NOMO-1 treated with dmso at 0.1 percent for 144 hours (cell line): Measurements from ENCODE around the gene FBXO40.
"Not testable (repeated sequence)": the region's sequence is repeated elsewhere in the genome, so short reads cannot be mapped to it uniquely, and the experiment has no call there.

Source experiments
- DNase-seq: peaks from one replicate; lab custom pipeline; 2025; ENCODE audit not compliant: unreplicated experiment; lab: John Stamatoyannopoulos, UW

Gene FBXO40

GRCh38 chr3:121592856-121593702 is at the start of gene FBXO40:
TSS of gene FBXO40 (plus strand) at chr3:121593379. CDS start at chr3:121620576, 27,197 bp downstream.
- no peak for DNase-seq

GRCh38 chr3:121545049-121545573 is 48.1 kb upstream of the FBXO40 start:
- no peak for DNase-seq

GRCh38 chr3:121545574-121546455 is 47.4 kb upstream of the FBXO40 start, which contains the start of gene POLQ:
TSS of gene POLQ (minus strand) at chr3:121545988. CDS start at chr3:121545877, 111 bp downstream.
- peak; percentile 94 for DNase-seq

GRCh38 chr3:121552379-121552778 is 40.8 kb upstream of the FBXO40 start:
- DNase-seq, result no peak

- no peak for DNase-seq
These were observed 40.4 kb upstream of the FBXO40 start for GRCh38 chr3:121552797-121553196.

- no peak for DNase-seq
These were observed 35.7 kb upstream of the FBXO40 start for GRCh38 chr3:121557426-121557934.

- no peak for DNase-seq
These were observed 31.0 kb upstream of the FBXO40 start for GRCh38 chr3:121562148-121562547.

GRCh38 chr3:121566773-121567172 is 26.4 kb upstream of the FBXO40 start:
- DNase-seq, result no peak

- DNase-seq, result no peak
These were observed 25.5 kb upstream of the FBXO40 start, which contains the start of gene ARGFX for GRCh38 chr3:121567649-121568048. TSS of gene ARGFX (plus strand) at chr3:121567949. CDS start at chr3:121570714, 2,765 bp downstream.

GRCh38 chr3:121574449-121574848 is 18.7 kb upstream of the FBXO40 start:
- DNase-seq, result no peak

GRCh38 chr3:121581691-121582090 is 11.5 kb upstream of the FBXO40 start:
- no peak for DNase-seq

- no peak for DNase-seq
These were observed 8.8 kb upstream of the FBXO40 start for GRCh38 chr3:121584418-121584817.

GRCh38 chr3:121593806-121594205 is 627 bp downstream of the FBXO40 start:
- not testable (repeated sequence) for DNase-seq

- no peak for DNase-seq
These were observed 1.7 kb downstream of the FBXO40 start for GRCh38 chr3:121594850-121595249.

- no peak for DNase-seq
These were observed 2.7 kb downstream of the FBXO40 start for GRCh38 chr3:121595765-121596406.

GRCh38 chr3:121598564-121598963 is 5.4 kb downstream of the FBXO40 start:
- no peak for DNase-seq

- DNase-seq, result not testable (repeated sequence)
These were observed 6.7 kb downstream of the FBXO40 start for GRCh38 chr3:121599900-121600299.

- no peak for DNase-seq
These were observed 8.1 kb downstream of the FBXO40 start for GRCh38 chr3:121601212-121601812.

GRCh38 chr3:121604759-121605158 is 11.6 kb downstream of the FBXO40 start:
- no peak for DNase-seq

GRCh38 chr3:121606106-121606505 is 12.9 kb downstream of the FBXO40 start:
- DNase-seq, result no peak
